Measurements from ENCODE around the gene CALHM3.

GRCh38 chr10:103512591-103513379, 33.7 kb upstream of the CALHM3 start:
- no peak for TF ChIP-seq CTCF (IDR thresholded peaks at IDR 0.05)
- no peak for TF ChIP-seq POLR2AphosphoS5 (IDR thresholded peaks at IDR 0.05)
- TF ChIP-seq POLR2A (IDR thresholded peaks at IDR 0.05), result no peak
